Measurements from ENCODE around the gene PODXL2. TPM values are rescaled to one million over a fixed set of nuclear protein-coding genes. Genes with fewer than 3 reads are reported as not detected.

Gene PODXL2
- total RNA-seq, 1 experiment from 2014 or later, result 5.7 TPM

DNA sequence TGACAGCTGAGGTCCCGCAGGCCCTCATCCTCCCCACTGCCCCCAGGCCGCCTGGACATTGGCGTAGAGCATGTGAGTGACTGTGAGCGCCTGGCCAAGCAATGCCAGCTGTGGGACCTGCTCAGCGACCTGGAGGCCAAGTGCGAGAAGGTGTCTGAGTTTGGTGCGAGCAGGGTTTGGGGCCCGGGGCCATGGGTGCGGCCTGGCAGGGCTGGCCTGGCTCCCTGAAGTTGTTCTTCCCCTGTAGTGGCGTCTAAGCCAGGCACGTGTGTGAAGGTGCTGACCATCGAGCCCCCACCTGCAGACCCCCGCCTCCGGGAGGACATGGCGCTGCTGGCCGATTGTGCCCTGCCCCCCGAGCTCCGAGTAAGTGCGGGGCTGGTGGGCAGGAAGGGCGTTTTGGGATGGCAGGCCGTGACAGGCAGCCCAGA is 48.0 kb downstream of the PODXL2 start:
- no peak for ATAC-seq
- Histone ChIP-seq H3K9me3 (ENCODE audit: control insufficient read depth in 1 of 2, insufficient read depth in 1 of 2, low read depth in 1 of 2, low read length in 2 of 2) (no peaks in the 10 kb centered on the region), H3K79me2 (ENCODE audit: insufficient read depth, low read length) (no peaks in the 10 kb centered on the region), H3K27ac (ENCODE audit: low read depth, low read length) (no peak overlapping the region), H2AFZ (ENCODE audit: low read depth, low read length, poor library complexity, severe bottlenecking) (no peak overlapping the region), H3K4me3 (replicated peaks in 1 of 2; ENCODE audit: low read depth in 1 of 2, low read length in 2 of 2) (no peak overlapping the region), H3K27me3 (ENCODE audit: insufficient read depth, low read length) (no peaks in the 10 kb centered on the region), H3K9ac (ENCODE audit: low read length) (no peak overlapping the region), H3K4me2 (ENCODE audit: low read length) (no peak overlapping the region), H3K36me3 (ENCODE audit: control insufficient read depth in 1 of 2, insufficient read depth in 2 of 2, low read length in 2 of 2) (no peaks in the 10 kb centered on the region), H3K4me1 (ENCODE audit: control insufficient read depth in 1 of 2, insufficient read depth in 2 of 2, low read length in 2 of 2) (peaks cover 0 to 13% of the 10 kb centered on the region in 2 experiments; a peak in 2 of 4 replicates), H3K9me2 (ENCODE audit: insufficient read depth) (no peaks in the 10 kb centered on the region), H4K20me1 (ENCODE audit: insufficient read depth) (no peaks in the 10 kb centered on the region)
- CTCF ChIA-PET, result no interaction called here
- TF ChIP-seq CBX3 (IDR thresholded peaks at IDR 0.05; ENCODE audit: low read depth) (no peak), SIN3A (IDR thresholded peaks at IDR 0.05; ENCODE audit: low read depth) (no peak), SRF (IDR thresholded peaks at IDR 0.05; ENCODE audit: low read depth) (no peak), ZFX (IDR thresholded peaks at IDR 0.05) (no peak), YY1 (IDR thresholded peaks at IDR 0.05; ENCODE audit: extremely low read depth, insufficient replicate concordance, low read depth, low read length) (no peak)
- TF ChIP-seq, protein P1, sequence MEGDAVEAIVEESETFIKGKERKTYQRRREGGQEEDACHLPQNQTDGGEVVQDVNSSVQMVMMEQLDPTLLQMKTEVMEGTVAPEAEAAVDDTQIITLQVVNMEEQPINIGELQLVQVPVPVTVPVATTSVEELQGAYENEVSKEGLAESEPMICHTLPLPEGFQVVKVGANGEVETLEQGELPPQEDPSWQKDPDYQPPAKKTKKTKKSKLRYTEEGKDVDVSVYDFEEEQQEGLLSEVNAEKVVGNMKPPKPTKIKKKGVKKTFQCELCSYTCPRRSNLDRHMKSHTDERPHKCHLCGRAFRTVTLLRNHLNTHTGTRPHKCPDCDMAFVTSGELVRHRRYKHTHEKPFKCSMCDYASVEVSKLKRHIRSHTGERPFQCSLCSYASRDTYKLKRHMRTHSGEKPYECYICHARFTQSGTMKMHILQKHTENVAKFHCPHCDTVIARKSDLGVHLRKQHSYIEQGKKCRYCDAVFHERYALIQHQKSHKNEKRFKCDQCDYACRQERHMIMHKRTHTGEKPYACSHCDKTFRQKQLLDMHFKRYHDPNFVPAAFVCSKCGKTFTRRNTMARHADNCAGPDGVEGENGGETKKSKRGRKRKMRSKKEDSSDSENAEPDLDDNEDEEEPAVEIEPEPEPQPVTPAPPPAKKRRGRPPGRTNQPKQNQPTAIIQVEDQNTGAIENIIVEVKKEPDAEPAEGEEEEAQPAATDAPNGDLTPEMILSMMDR (IDR thresholded peaks at IDR 0.05 in 2 of 3, conservative IDR thresholded peaks at IDR 0.05 in 1 of 3; ENCODE audit: borderline replicate concordance in 1 of 3, insufficient read depth in 1 of 3, low read depth in 2 of 3, low read length in 2 of 3), result no peak
- RAD21 ChIA-PET (ENCODE audit: low non-redundant PET in 1 of 2, low total read pairs in 2 of 2, uncharacterized antibody in 2 of 2, unreplicated experiment in 2 of 2), result no interaction called here
- POLR2A ChIA-PET, result no interaction called here
- no TSS peak for BruUV-seq (replicated peaks)
- no peak for DNase-seq (ENCODE audit: low read depth, low spot score)
- intact Hi-C loops (cut with micrococcal nuclease), result no loop called here

DNA sequence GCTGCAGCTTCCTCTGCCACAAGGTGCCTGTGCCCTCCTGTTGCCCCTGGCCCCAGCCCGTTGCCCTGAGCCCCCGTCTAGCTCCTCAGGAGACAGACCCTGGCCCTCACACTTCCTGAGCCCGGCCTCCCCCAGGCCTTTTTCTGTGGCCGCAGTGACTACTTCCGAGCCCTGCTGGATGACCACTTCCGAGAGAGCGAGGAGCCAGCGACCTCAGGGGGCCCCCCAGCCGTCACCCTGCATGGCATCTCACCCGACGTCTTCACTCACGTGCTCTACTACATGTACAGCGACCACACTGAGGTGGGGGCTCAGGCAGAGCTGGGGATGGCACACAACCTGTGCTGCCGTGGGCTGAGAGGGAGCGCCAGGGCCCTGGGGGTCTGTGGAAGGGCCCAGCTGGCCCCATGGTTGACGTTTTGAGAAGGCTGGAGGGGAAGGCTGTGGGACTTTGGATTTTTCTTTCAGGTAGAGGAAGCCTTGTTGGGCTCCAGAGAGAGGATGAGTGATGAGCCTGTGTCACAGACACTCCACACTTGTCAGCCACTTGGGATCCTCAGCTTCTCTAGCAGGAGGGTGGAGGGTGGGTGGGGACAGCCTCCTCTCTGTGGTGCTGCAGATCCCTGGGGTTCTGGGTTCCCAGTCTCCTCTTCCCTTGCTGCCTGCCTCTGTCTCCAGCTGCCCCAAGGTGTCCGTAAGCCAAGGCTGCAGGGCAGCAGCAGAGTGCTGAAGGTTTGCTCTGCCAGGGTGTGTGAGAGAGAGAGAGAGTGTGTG is 48.7 kb downstream of the PODXL2 start:
- H3K27ac ChIP-seq (ENCODE audit: low read depth, low read length), result no peak overlapping the region
- H3K4me3 ChIP-seq (replicated peaks in 1 of 2; ENCODE audit: low read depth in 1 of 2, low read length in 2 of 2), result no peak overlapping the region
- intact Hi-C loops (cut with micrococcal nuclease), result no loop called here
- BruUV-seq (replicated peaks), result no TSS peak
- no peaks in the 10 kb centered on the region for H3K9me2 ChIP-seq (ENCODE audit: insufficient read depth)
- H3K27me3 ChIP-seq (ENCODE audit: insufficient read depth, low read length), result no peaks in the 10 kb centered on the region
- no peaks in the 10 kb centered on the region for H3K9me3 ChIP-seq (ENCODE audit: control insufficient read depth in 1 of 2, insufficient read depth in 1 of 2, low read depth in 1 of 2, low read length in 2 of 2)
- CTCF ChIA-PET, result no interaction called here
- H3K36me3 ChIP-seq (ENCODE audit: control insufficient read depth in 1 of 2, insufficient read depth in 2 of 2, low read length in 2 of 2), result no peaks in the 10 kb centered on the region
- RAD21 ChIA-PET (ENCODE audit: low non-redundant PET in 1 of 2, low total read pairs in 2 of 2, uncharacterized antibody in 2 of 2, unreplicated experiment in 2 of 2), result no interaction called here
- H2AFZ ChIP-seq (ENCODE audit: low read depth, low read length, poor library complexity, severe bottlenecking), result no peak overlapping the region
- DNase-seq (ENCODE audit: low read depth, low spot score) (no peak), ATAC-seq (no peak)
- H3K4me2 ChIP-seq (ENCODE audit: low read length), result no peak overlapping the region
- peaks cover 0 to 9% of the 10 kb centered on the region in 2 experiments; a peak in 2 of 4 replicates for H3K4me1 ChIP-seq (ENCODE audit: control insufficient read depth in 1 of 2, insufficient read depth in 2 of 2, low read length in 2 of 2)
- no peaks in the 10 kb centered on the region for H4K20me1 ChIP-seq (ENCODE audit: insufficient read depth)
- POLR2A ChIA-PET, result no interaction called here
- H3K79me2 ChIP-seq (ENCODE audit: insufficient read depth, low read length), result no peaks in the 10 kb centered on the region
- no peak overlapping the region for H3K9ac ChIP-seq (ENCODE audit: low read length)
- no peak for TF ChIP-seq ZBTB33 (IDR thresholded peaks at IDR 0.05; ENCODE audit: extremely low read depth, insufficient replicate concordance, low read length)
- no peak for TF ChIP-seq ZNF274 (IDR thresholded peaks at IDR 0.05; ENCODE audit: low read depth, low read length)
- no peak for TF ChIP-seq SRF (IDR thresholded peaks at IDR 0.05; ENCODE audit: low read depth)
- TF ChIP-seq, protein P2, sequence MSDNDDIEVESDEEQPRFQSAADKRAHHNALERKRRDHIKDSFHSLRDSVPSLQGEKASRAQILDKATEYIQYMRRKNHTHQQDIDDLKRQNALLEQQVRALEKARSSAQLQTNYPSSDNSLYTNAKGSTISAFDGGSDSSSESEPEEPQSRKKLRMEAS (IDR thresholded peaks at IDR 0.05), result no peak
- TF ChIP-seq, protein P1 (IDR thresholded peaks at IDR 0.05 in 2 of 3, conservative IDR thresholded peaks at IDR 0.05 in 1 of 3; ENCODE audit: borderline replicate concordance in 1 of 3, insufficient read depth in 1 of 3, low read depth in 2 of 3, low read length in 2 of 3), result no peak
- TF ChIP-seq SIN3A (IDR thresholded peaks at IDR 0.05; ENCODE audit: low read depth), result no peak
- TF ChIP-seq YY1 (IDR thresholded peaks at IDR 0.05; ENCODE audit: extremely low read depth, insufficient replicate concordance, low read depth, low read length), result no peak
- no peak for TF ChIP-seq EGR1 (IDR thresholded peaks at IDR 0.05; ENCODE audit: low read depth)
